ENCODE results near the gene KIAA0319L.
"Not testable (repeated sequence)": the region's sequence is repeated elsewhere in the genome, so short reads cannot be mapped to it uniquely, and the experiment has no call there.

The KIAA0319L gene

DNA sequence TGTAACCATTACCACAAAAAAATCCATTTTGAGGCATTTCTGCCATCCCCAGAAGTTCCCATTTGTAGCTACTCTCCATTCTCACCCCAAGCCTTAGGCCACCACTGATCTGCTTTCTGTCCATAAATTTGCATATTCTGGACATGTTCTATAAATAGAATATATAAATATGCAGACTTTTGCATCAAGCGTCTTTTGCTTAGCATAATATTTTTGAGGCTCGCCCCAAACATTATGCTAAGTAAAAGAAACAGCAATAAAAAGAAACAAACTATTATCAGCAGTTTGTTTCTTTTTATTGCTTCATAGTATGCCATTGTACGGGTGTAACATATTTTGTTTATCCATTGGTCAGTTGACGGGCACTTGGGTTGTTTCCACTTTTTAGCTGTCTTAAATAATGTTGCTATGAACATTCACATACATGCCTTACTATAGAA, 23.8 kb upstream of the KIAA0319L start:
- no peak for DNase-seq (ENCODE audit: low read depth)

DNA sequence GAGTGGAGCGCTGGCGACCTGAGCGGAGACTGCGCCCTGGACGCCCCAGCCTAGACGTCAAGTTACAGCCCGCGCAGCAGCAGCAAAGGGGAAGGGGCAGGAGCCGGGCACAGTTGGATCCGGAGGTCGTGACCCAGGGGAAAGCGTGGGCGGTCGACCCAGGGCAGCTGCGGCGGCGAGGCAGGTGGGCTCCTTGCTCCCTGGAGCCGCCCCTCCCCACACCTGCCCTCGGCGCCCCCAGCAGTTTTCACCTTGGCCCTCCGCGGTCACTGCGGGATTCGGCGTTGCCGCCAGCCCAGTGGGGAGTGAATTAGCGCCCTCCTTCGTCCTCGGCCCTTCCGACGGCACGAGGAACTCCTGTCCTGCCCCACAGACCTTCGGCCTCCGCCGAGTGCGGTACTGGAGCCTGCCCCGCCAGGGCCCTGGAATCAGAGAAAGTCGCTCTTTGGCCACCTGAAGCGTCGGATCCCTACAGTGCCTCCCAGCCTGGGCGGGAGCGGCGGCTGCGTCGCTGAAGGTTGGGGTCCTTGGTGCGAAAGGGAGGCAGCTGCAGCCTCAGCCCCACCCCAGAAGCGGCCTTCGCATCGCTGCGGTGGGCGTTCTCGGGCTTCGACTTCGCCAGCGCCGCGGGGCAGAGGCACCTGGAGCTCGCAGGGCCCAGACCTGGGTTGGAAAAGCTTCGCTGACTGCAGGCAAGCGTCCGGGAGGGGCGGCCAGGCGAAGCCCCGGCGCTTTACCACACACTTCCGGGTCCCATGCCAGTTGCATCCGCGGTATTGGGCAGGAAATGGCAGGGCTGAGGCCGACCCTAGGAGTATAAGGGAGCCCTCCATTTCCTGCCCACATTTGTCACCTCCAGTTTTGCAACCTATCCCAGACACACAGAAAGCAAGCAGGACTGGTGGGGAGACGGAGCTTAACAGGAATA, 20.1 kb upstream of the KIAA0319L start:
- DNase-seq (ENCODE audit: low read depth), result peak; percentile 41

DNA sequence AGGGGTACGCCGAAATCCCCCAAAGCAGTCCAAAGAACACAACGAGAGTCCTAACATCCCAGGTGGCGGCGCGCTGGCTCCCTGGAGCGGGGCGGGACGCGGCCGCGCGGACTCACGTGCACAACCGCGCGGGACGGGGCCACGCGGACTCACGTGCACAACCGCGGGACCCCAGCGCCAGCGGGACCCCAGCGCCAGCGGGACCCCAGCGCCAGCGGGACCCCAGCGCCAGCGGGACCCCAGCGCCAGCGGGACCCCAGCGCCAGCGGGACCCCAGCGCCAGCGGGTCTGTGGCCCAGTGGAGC, 19.5 kb upstream of the KIAA0319L start:
- not testable (repeated sequence) for DNase-seq (ENCODE audit: low read depth)

DNA sequence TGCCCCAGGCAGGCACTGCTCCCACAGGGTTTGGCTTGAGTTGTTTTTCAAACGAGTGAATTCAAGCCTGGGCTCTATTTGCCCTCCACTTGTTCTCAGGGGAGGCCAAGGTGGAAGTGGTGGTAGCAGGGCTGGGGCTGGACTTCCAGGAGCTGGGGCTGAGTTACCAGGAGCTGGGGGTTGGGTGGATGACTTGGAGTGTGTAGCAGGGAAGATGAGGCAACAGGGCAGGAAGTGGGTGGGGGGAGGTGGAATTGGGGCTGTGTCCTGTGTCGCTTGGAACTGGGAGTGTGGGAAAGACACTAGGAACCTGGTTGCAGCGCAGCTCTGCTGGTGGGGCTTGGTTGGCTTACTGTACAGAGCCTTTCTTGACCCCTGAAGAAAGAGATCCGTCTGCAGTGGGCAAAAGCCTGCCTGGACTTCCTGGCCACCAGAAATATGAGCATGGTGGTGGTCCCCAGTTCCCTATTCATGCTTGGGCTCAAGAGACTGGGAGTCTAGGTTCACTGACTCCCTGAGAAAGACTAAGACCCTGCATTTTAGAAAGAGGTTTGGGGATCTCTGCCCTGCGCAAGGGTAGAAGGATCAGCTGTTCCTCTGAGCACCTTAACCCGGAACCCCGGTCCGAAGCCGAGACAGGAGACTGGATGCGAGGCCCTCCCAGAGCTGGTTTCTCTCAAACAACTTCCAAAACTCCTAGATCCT, 19.0 kb upstream of the KIAA0319L start:
- DNase-seq (ENCODE audit: low read depth), result no peak

DNA sequence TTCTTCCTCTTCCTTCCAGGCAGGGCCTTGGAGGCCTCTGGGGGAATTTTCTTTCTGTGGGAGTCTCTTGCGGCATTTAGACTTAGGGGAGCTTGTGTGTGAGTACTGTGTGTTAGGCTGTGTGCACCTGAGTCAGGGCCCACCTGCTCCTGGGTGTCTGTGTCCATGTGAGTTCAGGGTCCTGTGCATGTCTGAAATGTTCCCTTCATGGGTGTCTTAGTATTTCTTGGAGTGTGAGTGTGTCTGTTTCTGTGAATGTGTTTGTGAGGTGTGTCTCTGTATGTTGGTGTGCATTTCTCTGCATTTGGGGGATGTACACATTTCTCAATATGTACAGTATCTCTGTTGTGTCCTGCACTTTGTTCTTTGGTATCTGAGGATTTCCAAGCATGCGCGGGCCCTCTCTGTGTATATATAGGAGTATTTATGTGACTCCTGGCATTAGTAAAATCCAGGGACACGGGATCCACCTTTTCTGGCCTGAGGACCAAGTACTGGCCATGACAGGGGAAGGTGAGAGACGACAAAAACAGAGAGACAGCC, 18.3 kb upstream of the KIAA0319L start:
- no peak for DNase-seq (ENCODE audit: low read depth)

DNA sequence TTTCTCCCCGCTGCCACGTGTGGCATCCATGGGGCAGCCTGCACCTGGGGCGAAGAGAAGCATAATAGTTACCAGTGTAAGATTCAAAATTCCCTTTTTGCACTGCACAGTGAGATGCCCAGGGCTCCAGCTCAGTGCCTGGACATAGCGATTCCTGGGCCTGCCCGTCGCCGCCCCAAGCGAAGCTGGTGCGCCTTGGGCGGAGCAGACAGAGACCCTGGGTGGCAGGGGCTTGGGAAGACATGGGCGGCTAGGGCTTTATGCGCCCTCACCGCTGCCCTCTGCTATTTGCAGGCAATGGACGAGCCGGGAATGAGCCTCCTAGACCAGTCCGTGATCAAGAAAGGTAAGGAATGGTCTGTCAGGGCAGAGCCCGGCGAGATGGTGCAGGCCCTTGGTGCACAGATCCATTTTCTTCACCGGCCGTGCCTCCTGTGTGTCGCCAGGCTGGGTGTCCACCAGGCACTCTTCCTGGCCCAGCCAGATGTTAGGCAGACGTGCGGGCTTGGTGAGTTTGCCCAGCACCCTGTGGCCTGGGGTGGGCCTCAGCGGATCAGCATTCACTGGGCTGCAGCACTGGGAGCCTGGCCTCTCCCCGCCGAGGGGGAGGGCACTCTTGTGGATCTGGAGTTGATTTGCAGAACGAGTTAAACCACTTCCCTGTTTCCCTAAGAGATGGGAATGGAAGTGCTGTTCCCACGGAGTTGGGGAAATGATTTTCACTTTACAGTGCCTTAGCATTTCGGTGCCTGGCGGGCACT, 17.6 kb upstream of the KIAA0319L start:
- no peak for DNase-seq (ENCODE audit: low read depth)

DNA sequence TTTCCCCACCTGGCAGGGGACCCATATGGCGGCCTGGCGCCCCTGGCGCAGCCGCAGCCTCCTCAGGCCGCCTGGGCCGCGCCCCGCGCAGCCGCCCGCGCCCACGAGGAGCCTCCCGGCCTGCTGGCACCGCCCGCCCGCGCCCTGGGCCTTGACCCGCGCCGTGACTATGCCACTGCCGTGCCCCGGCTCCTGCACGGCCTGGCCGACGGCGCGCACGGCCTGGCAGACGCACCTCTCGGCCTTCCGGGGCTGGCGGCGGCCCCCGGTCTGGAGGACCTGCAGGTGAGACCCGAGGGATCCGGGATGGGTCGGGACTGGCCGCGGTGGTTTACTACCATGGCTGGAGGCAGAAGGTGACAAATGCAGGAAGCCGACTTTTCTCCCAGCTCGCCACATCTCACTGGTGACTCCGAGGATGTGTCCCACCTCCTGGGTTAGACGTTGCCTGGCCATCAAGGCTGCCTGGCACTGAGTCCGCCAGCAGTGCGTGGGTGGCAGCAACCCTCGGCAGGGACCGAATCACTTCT, 17.0 kb upstream of the KIAA0319L start:
- DNase-seq (ENCODE audit: low read depth), result no peak

DNA sequence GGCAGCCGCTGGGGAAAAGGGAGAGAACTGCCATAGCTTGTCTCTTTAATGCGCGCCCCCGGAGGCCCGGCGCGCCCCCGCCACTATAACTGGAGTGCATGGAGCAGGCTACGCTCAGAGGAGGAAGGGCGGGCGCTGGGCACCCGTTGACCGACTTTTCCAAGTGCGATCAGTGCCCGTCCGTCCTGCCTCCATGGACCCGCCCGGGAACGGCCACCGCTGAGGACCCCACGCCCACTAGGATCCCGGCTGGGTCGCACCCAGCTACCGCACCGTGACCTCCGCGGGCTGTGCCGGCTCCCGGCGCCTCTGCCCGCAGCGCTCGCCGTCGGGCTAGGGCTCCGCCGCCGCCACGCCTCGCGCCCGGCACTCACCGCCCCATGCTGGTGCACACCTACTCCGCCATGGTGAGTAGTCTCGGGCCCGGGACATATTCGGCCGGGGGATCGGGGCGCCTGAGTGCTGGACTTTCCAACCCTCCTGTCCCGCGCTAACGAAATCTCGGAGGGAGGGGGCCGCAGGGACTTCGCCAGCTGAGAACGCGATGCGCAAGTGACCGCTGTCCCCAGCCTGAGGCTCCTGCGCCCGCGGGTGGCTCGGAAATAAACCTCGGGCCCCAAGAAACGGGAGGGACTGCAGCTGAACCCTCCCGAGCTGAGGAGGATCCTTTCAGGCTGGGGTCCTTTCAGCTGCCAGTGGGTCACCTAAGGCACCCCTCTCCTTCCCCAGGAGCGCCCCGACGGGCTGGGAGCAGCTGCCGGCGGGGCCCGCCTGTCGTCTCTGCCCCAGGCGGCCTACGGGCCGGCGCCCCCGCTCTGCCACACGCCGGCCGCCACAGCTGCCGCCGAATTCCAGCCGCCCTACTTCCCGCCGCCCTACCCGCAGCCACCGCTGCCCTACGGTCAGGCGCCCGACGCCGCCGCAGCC, 16.3 kb upstream of the KIAA0319L start, which contains the start of gene TFAP2E:
Gene TFAP2E (plus strand): TSS at position 117 of the 927 bp plus-strand sequence. CDS start 264 bp downstream, at position 381.
- DNase-seq (ENCODE audit: low read depth), result no peak

DNA sequence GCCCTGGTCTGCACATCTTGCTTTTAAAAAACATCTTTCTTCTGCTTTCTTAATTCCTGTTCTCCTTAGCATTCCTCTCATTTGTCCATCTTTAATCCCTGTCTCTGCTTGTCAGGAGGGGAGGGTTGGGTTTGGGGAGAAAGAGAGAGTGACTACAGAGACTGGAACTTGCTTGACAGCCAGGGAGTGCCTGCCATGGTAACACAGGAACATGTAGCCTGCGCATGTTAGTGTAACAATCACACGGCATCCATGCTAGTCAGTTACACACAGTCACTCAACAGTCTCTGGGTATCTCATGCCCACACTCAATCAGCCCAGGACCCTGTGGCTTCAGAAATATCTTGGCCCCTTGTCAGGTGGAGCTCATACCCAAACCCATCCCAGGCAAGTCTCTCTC, 15.1 kb upstream of the KIAA0319L start:
- no peak for DNase-seq (ENCODE audit: low read depth)

DNA sequence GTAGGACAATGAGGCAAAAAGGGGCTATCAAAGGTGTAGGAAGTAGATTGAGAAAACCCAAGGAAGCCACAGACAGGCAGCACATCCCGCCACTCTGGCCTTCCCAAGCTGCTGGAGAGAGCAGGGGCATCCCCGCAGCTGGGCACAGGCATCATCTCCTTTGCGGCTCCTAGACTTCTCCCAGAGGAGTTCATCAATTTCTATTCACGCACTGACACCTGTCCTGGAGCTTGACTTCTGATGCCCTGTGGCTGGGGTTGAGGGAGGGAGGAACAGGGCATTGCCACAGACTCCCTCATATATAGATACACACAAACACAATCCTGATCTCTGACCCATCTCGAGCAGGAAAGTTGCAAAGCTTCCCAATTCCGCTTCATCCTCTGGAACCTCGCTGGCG, 14.1 kb upstream of the KIAA0319L start:
- DNase-seq (ENCODE audit: low read depth), result no peak

DNA sequence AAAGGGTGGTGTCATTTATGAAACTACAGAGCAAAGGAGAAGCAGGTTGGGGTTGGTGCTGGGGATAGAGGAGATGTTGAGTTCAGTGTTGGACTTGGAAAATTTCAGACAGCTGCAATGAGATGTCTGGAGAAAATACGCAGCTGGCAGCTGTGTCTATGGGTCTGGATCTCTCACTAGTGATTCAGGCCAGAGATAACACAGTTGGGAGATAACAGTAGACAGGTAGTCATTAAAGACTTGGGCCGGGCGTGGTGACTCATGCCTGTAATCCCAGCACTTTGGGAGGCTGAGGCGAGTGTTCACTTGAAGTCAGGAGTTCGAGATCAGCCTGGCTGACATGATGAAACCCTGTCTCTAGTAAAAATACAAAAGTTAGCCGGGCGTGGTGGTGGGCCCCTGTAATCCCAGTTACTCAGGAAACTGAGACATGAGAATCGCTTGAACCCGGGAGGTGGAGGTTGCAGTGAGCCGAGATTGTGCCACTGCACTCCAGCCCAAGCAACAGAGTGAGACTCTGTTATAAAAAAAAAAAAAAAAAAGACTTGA, 13.5 kb upstream of the KIAA0319L start:
- DNase-seq (ENCODE audit: low read depth), result no peak

DNA sequence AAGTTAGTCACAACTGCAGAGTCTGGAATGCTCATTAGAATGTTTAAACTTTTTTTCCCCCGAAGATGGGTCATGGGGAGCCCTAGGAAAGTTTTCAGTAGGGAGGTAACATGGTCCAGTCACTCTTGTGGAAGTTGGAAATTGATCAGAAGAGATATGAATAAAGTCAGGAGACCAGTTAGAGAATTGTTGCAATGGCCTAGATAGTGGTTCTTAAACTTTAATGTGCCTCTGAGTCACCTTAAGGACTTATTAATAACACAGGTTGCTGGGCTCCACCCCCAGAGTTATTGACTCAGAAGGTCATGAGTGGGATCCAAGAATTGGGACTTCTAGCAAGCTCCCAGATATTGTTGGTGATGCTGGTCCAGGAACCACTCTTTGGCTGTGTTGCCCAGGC, 12.7 kb upstream of the KIAA0319L start:
- no peak for DNase-seq (ENCODE audit: low read depth)

DNA sequence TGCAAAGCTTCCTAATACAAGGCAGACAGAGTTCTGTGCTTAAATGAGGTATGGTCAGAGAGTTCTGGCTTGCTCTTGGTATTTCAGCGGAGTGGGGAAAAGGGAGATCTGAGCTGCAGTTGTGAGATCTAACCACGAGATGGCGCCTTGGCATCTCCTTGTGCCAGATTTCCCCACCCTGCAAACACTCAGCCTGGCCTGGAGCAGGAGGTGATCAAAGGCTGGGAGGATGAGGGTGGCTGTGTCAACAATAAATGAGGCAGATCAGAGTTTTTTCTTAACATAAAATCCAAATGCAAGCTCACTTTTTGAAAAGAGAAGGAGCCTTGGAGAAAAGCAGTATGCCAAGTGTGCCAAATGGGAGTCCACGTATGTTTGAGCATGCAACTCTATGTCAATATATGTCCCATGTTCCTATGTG, 11.8 kb upstream of the KIAA0319L start:
- DNase-seq (ENCODE audit: low read depth), result peak; percentile 42

DNA sequence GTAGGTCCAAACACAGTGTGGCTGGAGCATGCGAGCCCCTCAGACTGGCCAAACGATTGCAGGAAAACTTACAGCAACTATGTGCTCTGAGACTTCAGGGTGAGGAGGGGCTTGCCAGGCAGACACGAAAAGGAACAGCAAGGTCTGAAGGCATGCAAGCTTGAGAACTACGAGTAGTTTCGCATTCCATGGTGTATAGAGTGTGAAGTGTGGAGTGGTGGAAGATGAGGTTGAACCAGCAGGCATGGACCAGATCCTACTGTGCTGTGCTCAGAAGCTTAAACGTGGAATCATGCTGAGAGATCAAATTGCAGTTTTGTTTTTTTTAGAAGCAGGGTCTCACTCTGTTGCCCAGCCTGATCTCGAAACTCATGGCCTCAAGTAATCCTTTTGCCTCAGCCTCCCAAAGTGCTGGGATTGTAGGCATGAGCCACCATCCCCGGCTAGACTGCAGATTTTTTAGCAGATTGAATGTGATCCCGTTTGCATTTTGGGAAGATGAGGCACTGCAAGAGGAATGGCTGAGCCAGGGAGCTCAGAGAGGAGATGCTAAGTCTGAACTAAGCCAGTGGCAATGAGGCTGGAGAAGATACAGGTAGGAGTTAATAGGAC, 10.8 kb upstream of the KIAA0319L start:
- DNase-seq (ENCODE audit: low read depth), result no peak

DNA sequence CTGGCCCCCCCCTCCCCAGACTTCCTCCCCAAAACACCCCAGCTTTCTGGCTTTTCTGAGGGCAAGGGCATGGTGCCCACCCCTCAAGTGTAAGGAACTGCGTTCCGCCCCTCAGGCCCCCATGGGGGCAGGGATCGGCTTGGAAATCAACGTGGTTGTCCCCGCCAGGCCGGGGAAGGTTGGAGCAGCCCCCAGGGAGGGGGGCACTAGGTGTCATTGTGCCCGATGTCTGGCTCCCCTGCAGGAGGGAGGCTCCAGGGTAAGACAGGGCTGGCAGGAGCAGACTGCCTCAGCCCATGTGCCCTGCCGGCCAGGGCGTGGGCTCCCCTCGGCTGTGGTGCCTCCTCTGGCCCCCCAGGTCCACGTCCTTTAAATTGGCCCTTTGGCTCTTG, 8.5 kb upstream of the KIAA0319L start:
- DNase-seq (ENCODE audit: low read depth), result no peak

DNA sequence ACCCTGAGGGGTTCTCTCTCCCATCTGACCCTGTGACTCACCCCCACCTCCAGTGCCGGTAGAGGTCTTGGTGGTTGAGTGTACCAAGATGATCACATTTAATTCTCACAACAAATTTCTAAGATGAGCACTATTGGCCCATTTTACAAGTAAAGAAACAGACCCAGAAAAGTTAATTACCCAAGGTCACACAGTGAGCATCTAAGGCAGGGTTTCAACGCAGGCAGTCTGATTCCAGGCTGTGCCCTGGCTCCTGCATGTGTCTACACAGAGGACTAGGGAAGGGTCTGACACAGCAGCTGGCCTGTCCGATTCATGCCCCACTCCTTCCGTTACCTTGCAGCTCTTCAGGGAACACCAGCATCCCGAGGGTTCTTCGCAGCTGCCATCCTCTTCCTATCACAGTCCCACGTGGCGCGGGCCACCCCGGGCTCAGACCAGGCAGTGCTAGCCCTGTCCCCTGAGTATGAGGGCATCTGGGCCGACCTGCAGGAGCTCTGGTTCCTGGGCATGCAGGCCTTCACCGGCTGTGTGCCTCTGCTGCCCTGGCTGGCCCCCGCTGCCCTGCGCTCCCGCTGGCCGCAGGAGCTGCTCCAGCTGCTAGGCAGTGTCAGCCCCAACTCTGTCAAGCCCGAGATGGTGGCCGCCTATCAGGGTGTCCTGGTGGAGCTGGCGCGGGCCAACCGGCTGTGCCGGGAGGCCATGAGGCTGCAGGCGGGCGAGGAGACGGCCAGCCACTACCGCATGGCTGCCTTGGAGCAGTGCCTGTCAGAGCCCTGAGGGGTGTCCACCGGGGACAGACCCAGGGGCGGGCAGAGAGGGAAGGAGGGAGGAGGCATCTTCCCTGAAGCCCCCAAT, 7.9 kb upstream of the KIAA0319L start:
- no peak for DNase-seq (ENCODE audit: low read depth)

DNA sequence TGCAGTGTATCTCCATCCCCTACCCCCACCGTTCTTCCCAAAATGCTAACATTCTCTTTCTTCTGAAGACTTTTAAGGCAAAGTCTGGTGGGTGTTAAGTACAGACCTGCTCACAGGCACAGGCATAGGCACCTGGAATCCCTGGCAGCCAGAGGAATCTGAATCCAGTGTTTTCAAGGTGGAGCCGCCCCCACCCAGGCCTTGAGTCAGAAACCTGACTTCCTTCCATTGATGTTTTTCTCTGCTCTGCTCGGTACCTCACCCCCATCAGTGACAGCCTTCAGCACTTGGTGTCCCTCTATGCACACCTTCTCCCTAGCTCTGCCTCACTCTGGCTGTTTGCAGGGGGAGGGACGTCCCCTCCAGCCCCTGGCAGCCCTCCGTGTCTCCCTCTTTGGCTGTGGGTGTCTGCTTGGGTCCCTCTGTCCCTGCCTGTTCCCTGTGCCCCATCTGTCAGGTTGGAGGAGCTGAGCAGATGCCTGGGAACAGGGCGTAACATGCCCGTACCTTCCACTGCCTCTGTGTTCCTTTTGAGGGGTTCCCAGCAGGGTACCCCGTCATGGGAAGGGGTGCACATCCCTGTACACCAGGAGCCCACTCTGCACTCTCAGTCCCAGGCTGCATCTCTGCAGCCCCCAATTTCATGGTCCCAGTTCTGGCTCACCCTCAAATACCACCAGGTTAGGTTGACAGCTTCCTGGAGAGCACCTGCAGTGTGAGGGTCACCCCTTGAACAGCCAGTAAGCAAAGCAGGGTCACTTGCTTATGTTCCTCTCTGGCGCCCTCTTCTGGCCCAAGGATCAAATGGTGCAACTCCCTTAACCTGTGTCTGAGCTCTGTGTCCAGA, 7.1 kb upstream of the KIAA0319L start:
- peak; percentile 86 for DNase-seq (ENCODE audit: low read depth)

DNA sequence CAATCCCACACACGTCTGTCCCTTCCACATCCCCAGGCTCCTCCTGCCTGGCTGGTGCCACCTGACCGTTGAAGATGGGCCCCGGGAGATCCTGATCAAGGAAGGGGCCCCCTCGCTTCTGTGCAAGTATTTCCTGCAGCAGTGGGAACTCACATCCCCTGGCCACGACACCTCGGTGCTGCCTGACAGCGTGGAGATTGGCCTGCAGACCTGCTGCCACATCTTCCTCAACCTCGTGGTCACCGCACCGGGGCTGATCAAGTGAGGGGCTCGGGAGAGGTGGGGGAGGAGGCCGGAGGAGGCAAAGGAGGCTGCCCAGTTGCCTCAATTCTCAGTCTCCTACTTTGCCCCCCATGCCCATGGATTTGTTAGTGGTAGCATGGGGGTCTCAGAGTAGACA, 6.0 kb upstream of the KIAA0319L start:
- DNase-seq (ENCODE audit: low read depth), result no peak

Measured in activated T-cell treated with anti-CD3 and anti-CD28 coated beads for 1 hour (primary cell).